Spleen (tissue), 11 donors: ENCODE results near the gene TRIM9. TPM values are rescaled to one million over a fixed set of nuclear protein-coding genes. Genes with fewer than 3 reads are reported as not detected.

ENCODE experiments used
- DNase-seq: peaks from one replicate; pipeline ENCODE4 v3.0.0-alpha.2; 2020
- H3K27ac ChIP-seq, 8 donors: fragments of 200-600 bp; sonication (generic) in 7 of 8; 1 replicate in 4 of 8; 2 replicates in 4 of 8; pipeline versions ENCODE4 v1.5.0 to v1.8.0; 2016 to 2021; ENCODE audit warnings: inconsistent platforms in 4 of 8, mild to moderate bottlenecking in 4 of 8, moderate library complexity in 1 of 8
- H3K27me3 ChIP-seq, 7 donors: fragments of 200-600 bp; sonication (generic) in 6 of 7; replicated peaks in 1 of 7; 1 replicate in 4 of 7; 2 replicates in 3 of 7; pipeline versions ENCODE4 v1.5.0 to v1.8.0; 2016 to 2021; ENCODE audit warnings: inconsistent platforms in 3 of 7, mild to moderate bottlenecking in 1 of 7
- H3K36me3 ChIP-seq, 6 donors: fragments of 200-600 bp; sonication (generic) in 5 of 6; 1 replicate in 4 of 6; 2 replicates in 2 of 6; pipeline versions ENCODE4 v1.5.0 to v1.8.0; 2016 to 2021; ENCODE audit warnings: inconsistent platforms in 2 of 6
- H3K4me1 ChIP-seq, 6 donors: fragments of 200-600 bp; sonication (generic) in 5 of 6; 1 replicate in 3 of 6; 2 replicates in 3 of 6; pipeline versions ENCODE4 v1.5.0 to v1.8.0; 2016 to 2021; ENCODE audit warnings: inconsistent platforms in 3 of 6
- H3K4me3 ChIP-seq, 8 donors: fragments of 200-600 bp; sonication (generic) in 7 of 8; 1 replicate in 4 of 8; 2 replicates in 4 of 8; pipeline versions ENCODE4 v1.5.0 to v1.8.0; 2016 to 2021; ENCODE audit warnings: inconsistent platforms in 4 of 8, mild to moderate bottlenecking in 4 of 8, moderate library complexity in 2 of 8
- H3K9me3 ChIP-seq, 8 donors: fragments of 200-600 bp; sonication (generic) in 7 of 8; 1 replicate in 4 of 8; 2 replicates in 4 of 8; pipeline versions ENCODE4 v1.5.0 to v1.8.0; 2016 to 2021; ENCODE audit warnings: inconsistent platforms in 4 of 8
- POLR2A ChIP-seq, 3 donors: fragments of 450-650 bp; IDR thresholded peaks; one replicate each; pipeline ENCODE4 v1.5.1; 2017; ENCODE audit warnings: antibody characterized with exemption in 3 of 3, mild to moderate bottlenecking in 1 of 3
- POLR2AphosphoS5 ChIP-seq, 3 donors: sonication (generic); formaldehyde crosslinking; IDR thresholded peaks; one replicate each; pipeline ENCODE4 v1.5.1; 2017; ENCODE audit warnings: antibody characterized with exemption in 3 of 3
- WGBS, 5 donors: extraction: QIAGEN DNeasy Blood & Tissue Kit in 3 of 5; methylation state at CpG; one replicate each; pipeline versions ENCODE4 v1.1.5 to v1.1.7; 2013 to 2018; 5-methylcytosine and 5-hydroxymethylcytosine counted together
- intact Hi-C: fragments of 100-400 bp; cut with DNase I; formaldehyde crosslinking; loops from one replicate; pipeline ENCODE4 v1.15.0; 2023; ENCODE audit warnings: low total_unique reads
- polyA plus RNA-seq, 3 donors: library from polyadenylated mRNA; stranded (reverse); fragments of 200-250 nt; gene quantifications; one replicate each; pipeline ENCODE4 v1.2.1, GENCODE V29; 2013
- total RNA-seq, 7 donors: library from RNA; depleted of rRNA in 3 of 7; stranded (reverse); fragments of >200 nt in 3 of 7; fragmentation: NEBNext Ultra II Directional in 4 of 7; extraction: Animal tissue kit (Norgen Biotek cat#: 25700) in 4 of 7; gene quantifications; one replicate each; pipeline versions ENCODE4 v1.1.0 to v1.2.1, GENCODE V29; 2016 to 2021
- TF ChIP-seq, protein P1 (sequence below), 11 experiments: fragments of 200-600 bp in 7 of 11; fragments of 450-650 bp in 4 of 11; sonication (generic) in 4 of 11; IDR thresholded peaks in 8 of 11; conservative IDR thresholded peaks in 3 of 11; 1 replicate in 7 of 11; 2 replicates in 4 of 11; pipeline versions ENCODE4 v1.4.0 to v1.8.0; 2016 to 2021; ENCODE audit warnings: antibody characterized with exemption in 11 of 11, inconsistent platforms in 4 of 11, mild to moderate bottlenecking in 1 of 11
- donor health status: healthy with polysubstance abuse.
- donor health status: DM: no; HTN: no; CAD: no; lungs with moderate emphysema.
- donor health status: DM: no; HTN: no; CAD: no.
- donor health status: Bipolar disorder and iron deficiency.
- donor health status: healthy.
- donor health status: DM: no; HTN: no; CAD: no.
- donor health status: DM: yes; HTN: yes; CAD: no.

The TRIM9 gene
- total and polyA plus RNA-seq, 10 donors, result 0.03 to 3.1 (median 1.1) TPM

DNA sequence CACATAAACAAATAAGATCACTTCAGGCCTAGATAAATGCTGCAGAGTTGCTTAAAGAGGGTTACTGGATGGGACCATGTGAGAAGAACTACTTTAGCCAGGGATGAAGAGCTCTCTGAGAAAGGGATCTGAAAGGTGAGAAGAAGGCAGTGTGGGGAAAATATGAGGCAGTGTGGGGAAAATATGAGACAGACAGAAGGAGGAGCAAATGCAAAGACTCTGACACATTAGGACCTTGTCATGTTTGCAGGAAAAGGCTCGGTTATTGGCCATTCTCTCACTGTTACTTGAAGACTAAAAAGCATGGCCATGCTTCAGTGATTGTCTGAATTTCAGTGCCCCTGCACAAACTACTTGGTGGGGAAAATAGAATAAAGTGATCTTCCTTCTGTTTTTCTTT, 22.7 kb upstream of the TRIM9 start:
- Histone ChIP-seq H3K4me3 (no peak overlapping the region), H3K36me3 (no peaks in the 10 kb centered on the region), H3K27me3 (no peaks in the 10 kb centered on the region), H3K9me3 (no peaks in the 10 kb centered on the region), H3K27ac (no peak overlapping the region), H3K4me1 (peaks cover 0 to 4% (median 0%) of the 10 kb centered on the region in 6 donors)
- intact Hi-C loops, result no loop called here
- DNase-seq, result no peak
- WGBS, 5 donors, result 74 to 96% (median 80%) methylated on average over 1 of the region's 1 CpG
- TF ChIP-seq POLR2A (IDR thresholded peaks at IDR 0.05) (no peak), POLR2AphosphoS5 (IDR thresholded peaks at IDR 0.05) (no peak)
- TF ChIP-seq, protein P1, sequence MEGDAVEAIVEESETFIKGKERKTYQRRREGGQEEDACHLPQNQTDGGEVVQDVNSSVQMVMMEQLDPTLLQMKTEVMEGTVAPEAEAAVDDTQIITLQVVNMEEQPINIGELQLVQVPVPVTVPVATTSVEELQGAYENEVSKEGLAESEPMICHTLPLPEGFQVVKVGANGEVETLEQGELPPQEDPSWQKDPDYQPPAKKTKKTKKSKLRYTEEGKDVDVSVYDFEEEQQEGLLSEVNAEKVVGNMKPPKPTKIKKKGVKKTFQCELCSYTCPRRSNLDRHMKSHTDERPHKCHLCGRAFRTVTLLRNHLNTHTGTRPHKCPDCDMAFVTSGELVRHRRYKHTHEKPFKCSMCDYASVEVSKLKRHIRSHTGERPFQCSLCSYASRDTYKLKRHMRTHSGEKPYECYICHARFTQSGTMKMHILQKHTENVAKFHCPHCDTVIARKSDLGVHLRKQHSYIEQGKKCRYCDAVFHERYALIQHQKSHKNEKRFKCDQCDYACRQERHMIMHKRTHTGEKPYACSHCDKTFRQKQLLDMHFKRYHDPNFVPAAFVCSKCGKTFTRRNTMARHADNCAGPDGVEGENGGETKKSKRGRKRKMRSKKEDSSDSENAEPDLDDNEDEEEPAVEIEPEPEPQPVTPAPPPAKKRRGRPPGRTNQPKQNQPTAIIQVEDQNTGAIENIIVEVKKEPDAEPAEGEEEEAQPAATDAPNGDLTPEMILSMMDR (IDR thresholded peaks at IDR 0.05 in 8 of 11, conservative IDR thresholded peaks at IDR 0.05 in 3 of 11), result no peak

DNA sequence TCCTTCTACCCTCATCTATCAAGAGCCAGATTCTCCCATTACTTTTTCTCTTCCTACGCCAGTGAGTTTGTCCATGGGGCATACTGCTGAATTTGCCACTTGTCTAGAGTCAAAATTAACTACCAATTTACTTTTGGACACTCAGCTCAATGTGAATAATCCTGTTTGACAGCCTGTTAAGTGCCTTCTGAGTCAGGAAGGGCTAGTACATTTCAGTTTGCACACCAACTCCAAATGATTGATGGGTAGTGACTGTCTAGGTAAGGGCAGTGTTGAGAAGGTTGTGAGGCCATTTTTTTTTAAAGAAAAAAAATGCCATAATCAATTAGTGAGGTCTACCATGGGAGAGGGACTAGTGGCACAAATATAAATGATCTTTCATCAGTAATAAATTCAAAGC, 21.8 kb upstream of the TRIM9 start:
- intact Hi-C loops, result no loop called here
- TF ChIP-seq POLR2A (IDR thresholded peaks at IDR 0.05) (no peak), POLR2AphosphoS5 (IDR thresholded peaks at IDR 0.05) (no peak)
- TF ChIP-seq, protein P1 (IDR thresholded peaks at IDR 0.05 in 8 of 11, conservative IDR thresholded peaks at IDR 0.05 in 3 of 11), result no peak
- 92 to 100% (median 94%) methylated on average over 1 of the region's 1 CpG for WGBS, 5 donors

DNA sequence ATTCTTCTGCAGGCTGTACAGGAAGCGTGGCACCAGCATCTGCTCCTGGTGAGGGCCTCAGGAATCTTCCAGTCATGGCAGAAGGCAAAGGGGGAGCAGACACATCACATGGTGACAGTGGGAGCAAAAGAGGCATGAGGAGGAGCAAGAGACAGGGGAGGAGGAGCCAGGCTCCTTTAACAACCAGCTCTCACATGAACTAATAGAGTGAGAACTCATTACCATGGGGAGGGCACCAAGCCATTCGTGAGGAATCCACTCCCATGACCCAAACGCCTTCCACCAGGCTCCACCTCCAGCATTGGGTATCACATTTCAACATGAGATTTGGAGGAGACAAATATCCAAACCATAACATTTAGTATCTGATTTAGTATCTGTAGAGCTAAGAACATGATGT, 14.7 kb upstream of the TRIM9 start:
- Histone ChIP-seq H3K9me3 (no peaks in the 10 kb centered on the region), H3K36me3 (no peaks in the 10 kb centered on the region), H3K27me3 (peaks cover 0 to 14% (median 0%) of the 10 kb centered on the region in 7 donors), H3K4me3 (no peak overlapping the region), H3K4me1 (peaks cover 0 to 15% (median 0%) of the 10 kb centered on the region in 6 donors), H3K27ac (no peak overlapping the region)
- DNase-seq, result no peak
- intact Hi-C loops, result no loop called here
- TF ChIP-seq POLR2A (IDR thresholded peaks at IDR 0.05), result no peak
- TF ChIP-seq POLR2AphosphoS5 (IDR thresholded peaks at IDR 0.05), result no peak
- TF ChIP-seq, protein P1 (IDR thresholded peaks at IDR 0.05 in 8 of 11, conservative IDR thresholded peaks at IDR 0.05 in 3 of 11), result no peak
- WGBS, 5 donors, result 57 to 84% (median 68%) methylated on average over 3 of the region's 3 CpGs

More for the DNA sequence above, 21.8 kb upstream of the TRIM9 start:
- Histone ChIP-seq H3K36me3 (no peaks in the 10 kb centered on the region), H3K4me1 (peaks cover 0 to 4% (median 0%) of the 10 kb centered on the region in 6 donors), H3K27ac (no peak overlapping the region), H3K4me3 (no peak overlapping the region), H3K27me3 (no peaks in the 10 kb centered on the region), H3K9me3 (no peaks in the 10 kb centered on the region)
- DNase-seq, result no peak

DNA sequence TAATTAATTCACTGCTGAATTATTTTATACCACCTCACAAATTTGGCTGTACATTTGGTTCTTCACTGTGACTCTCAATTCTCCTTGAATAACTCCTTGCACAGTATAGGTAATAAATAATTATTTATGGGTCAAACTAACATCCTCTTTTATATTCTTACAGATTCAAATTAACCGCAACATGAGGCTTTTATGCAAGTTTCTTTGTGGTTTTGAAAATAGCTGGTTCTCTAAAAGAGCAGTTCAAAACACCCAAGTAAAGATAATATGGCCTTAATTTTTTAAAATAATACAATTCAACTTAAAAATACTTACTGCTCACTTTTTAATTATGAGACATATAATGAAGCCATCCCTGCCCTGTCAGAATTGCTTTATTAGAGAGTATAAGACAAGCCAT, 12.9 kb upstream of the TRIM9 start:
- Histone ChIP-seq H3K36me3 (no peaks in the 10 kb centered on the region), H3K4me1 (peaks cover 0 to 15% (median 0%) of the 10 kb centered on the region in 6 donors), H3K4me3 (no peak overlapping the region), H3K27ac (no peak overlapping the region), H3K9me3 (no peaks in the 10 kb centered on the region), H3K27me3 (peaks cover 0 to 23% (median 0%) of the 10 kb centered on the region in 7 donors)
- WGBS, 5 donors, result 49 to 75% (median 53%) methylated on average over 1 of the region's 1 CpG
- TF ChIP-seq POLR2A (IDR thresholded peaks at IDR 0.05) (no peak), POLR2AphosphoS5 (IDR thresholded peaks at IDR 0.05) (no peak)
- TF ChIP-seq, protein P1 (IDR thresholded peaks at IDR 0.05 in 8 of 11, conservative IDR thresholded peaks at IDR 0.05 in 3 of 11), result no peak
- intact Hi-C loops, result no loop called here
- no peak for DNase-seq
